Lung (tissue), 12 donors: ENCODE data around the gene PAX2. TPM values are rescaled to one million over a fixed set of nuclear protein-coding genes. Genes with fewer than 3 reads are reported as not detected.

Source experiments
- ATAC-seq: fragments of 200-7000 bp; cut with Tn5 transposase; one replicate; pipeline ENCODE4 v1.9.1; 2020; ENCODE audit warnings: moderate number of reproducible peaks; ENCODE audit not compliant: insufficient read depth, low FRiP score
- DNase-seq, 3 donors: peaks; one replicate each; pipeline ENCODE4 v3.0.0-alpha.2; 2013 to 2017
- H3K27ac ChIP-seq, 2 donors: one replicate each; pipeline ENCODE4 v1.5.1; 2013; ENCODE audit warnings: mild to moderate bottlenecking in 2 of 2, moderate library complexity in 2 of 2, control low read depth in 1 of 2, inconsistent platforms in 1 of 2, low read depth in 1 of 2, low read length in 1 of 2
- H3K27me3 ChIP-seq, 3 donors: one replicate each; pipeline ENCODE4 v1.5.1; 2013; ENCODE audit warnings: low read length in 2 of 3; ENCODE audit not compliant: control insufficient read depth in 3 of 3, insufficient read depth in 3 of 3
- H3K36me3 ChIP-seq, 4 donors: one replicate each; pipeline ENCODE4 v1.5.1; 2013; ENCODE audit warnings: low read length in 4 of 4, mild to moderate bottlenecking in 1 of 4, moderate library complexity in 1 of 4; ENCODE audit not compliant: control insufficient read depth in 4 of 4, insufficient read depth in 4 of 4
- H3K4me1 ChIP-seq, 5 donors: one replicate each; pipeline ENCODE4 v1.5.1; 2013; ENCODE audit warnings: low read length in 5 of 5, mild to moderate bottlenecking in 2 of 5, moderate library complexity in 1 of 5; ENCODE audit not compliant: control insufficient read depth in 5 of 5, insufficient read depth in 5 of 5
- H3K4me3 ChIP-seq: one replicate; pipeline ENCODE4 v1.5.1; 2013; ENCODE audit warnings: mild to moderate bottlenecking, control low read depth, moderate library complexity
- H3K9ac ChIP-seq, 2 donors: one replicate each; pipeline ENCODE4 v1.5.1; 2013; ENCODE audit warnings: low read length in 2 of 2, control low read depth in 1 of 2; ENCODE audit not compliant: insufficient read depth in 1 of 2
- H3K9me3 ChIP-seq, 4 donors: one replicate each; pipeline ENCODE4 v1.5.1; 2013; ENCODE audit warnings: low read length in 3 of 4, mild to moderate bottlenecking in 1 of 4, moderate library complexity in 1 of 4; ENCODE audit not compliant: control insufficient read depth in 4 of 4, insufficient read depth in 3 of 4
- CTCF ChIP-seq: IDR thresholded peaks from 2 replicates; pipeline ENCODE4 v1.5.1; 2012; ENCODE audit warnings: mild to moderate bottlenecking; ENCODE audit errors: control extremely low read depth, extremely low read depth
- WGBS, 2 donors: extraction: QIAGEN DNeasy Blood & Tissue Kit; methylation state at CpG; one replicate each; pipeline ENCODE4 v1.1.7; 2013; 5-methylcytosine and 5-hydroxymethylcytosine counted together
- polyA plus RNA-seq, 2 donors: library from polyadenylated mRNA; stranded (reverse); fragments of 200-250 nt; gene quantifications; one replicate each; pipeline ENCODE4 v1.2.1, GENCODE V29; 2013
- total RNA-seq, 2 donors: library from RNA; depleted of rRNA in 1 of 2; stranded (reverse); fragments of >200 nt in 1 of 2; gene quantifications; one replicate each; pipeline ENCODE4 v1.2.1, GENCODE V29; 2014 to 2021
- donor health status: control.
- donor health status: control.
- donor health status: Bipolar disorder and iron deficiency.
- donor health status: healthy.
- donor health status: DM: yes; HTN: yes; CAD: no.

The PAX2 gene
- total and polyA plus RNA-seq, 4 donors, result not detected

GRCh38 chr10:100816671-100817070 lies 71.3 kb downstream of the PAX2 start:
- DNase-seq, result no peak
- Histone ChIP-seq H3K4me1 (no peaks in the 10 kb centered on the region), H3K9ac (no peak overlapping the region), H3K4me3 (no peak overlapping the region), H3K36me3 (no peaks in the 10 kb centered on the region), H3K27me3 (peaks cover 16 to 65% (median 17%) of the 10 kb centered on the region in 3 donors), H3K9me3 (peaks cover 0 to 3% (median 0%) of the 10 kb centered on the region in 4 donors), H3K27ac (no peak overlapping the region)
- WGBS, 2 donors, result 53 to 59% methylated on average over 6 of the region's 6 CpGs
- no peak for ATAC-seq
- no peak for TF ChIP-seq CTCF

GRCh38 chr10:100817268-100817839 lies 72.0 kb downstream of the PAX2 start:
- no peak for TF ChIP-seq CTCF
- 61 to 68% methylated on average over 4 of the region's 4 CpGs for WGBS, 2 donors
- no peak overlapping the region for H3K4me3 ChIP-seq
- no peak overlapping the region for H3K9ac ChIP-seq
- no peak for ATAC-seq
- no peaks in the 10 kb centered on the region for H3K4me1 ChIP-seq
- no peak for DNase-seq
- H3K27me3 ChIP-seq, result peaks cover 17 to 64% (median 22%) of the 10 kb centered on the region in 3 donors
- H3K27ac ChIP-seq, result no peak overlapping the region
- no peaks in the 10 kb centered on the region for H3K36me3 ChIP-seq
- peaks cover 0 to 3% (median 0%) of the 10 kb centered on the region in 4 donors for H3K9me3 ChIP-seq

GRCh38 chr10:100819424-100819823 lies 74.0 kb downstream of the PAX2 start:
- Histone ChIP-seq H3K4me3 (no peak overlapping the region), H3K4me1 (no peaks in the 10 kb centered on the region), H3K9me3 (peaks cover 0 to 5% (median 0%) of the 10 kb centered on the region in 4 donors), H3K36me3 (no peaks in the 10 kb centered on the region), H3K27ac (no peak overlapping the region), H3K9ac (no peak overlapping the region), H3K27me3 (peaks cover 13 to 77% (median 42%) of the 10 kb centered on the region in 3 donors)
- DNase-seq, result no peak
- ATAC-seq, result no peak
- no peak for TF ChIP-seq CTCF
- WGBS, 2 donors, result 94 to 96% methylated on average over 6 of the region's 6 CpGs

GRCh38 chr10:100823194-100823593 lies 77.8 kb downstream of the PAX2 start:
- peaks cover 0 to 4% (median 0%) of the 10 kb centered on the region in 4 donors for H3K9me3 ChIP-seq
- TF ChIP-seq CTCF, result no peak
- H3K27me3 ChIP-seq, result peaks cover 11 to 85% (median 63%) of the 10 kb centered on the region in 3 donors
- no peak overlapping the region for H3K9ac ChIP-seq
- WGBS, 2 donors, result 56 to 57% methylated on average over 3 of the region's 3 CpGs
- H3K4me1 ChIP-seq, result peaks cover 0 to 19% (median 9%) of the 10 kb centered on the region in 5 donors
- DNase-seq (no peak), ATAC-seq (no peak)
- H3K36me3 ChIP-seq, result no peaks in the 10 kb centered on the region
- no peak overlapping the region for H3K4me3 ChIP-seq
- H3K27ac ChIP-seq, result no peak overlapping the region
